ENCODE data around the gene AAMP. TPM values are rescaled to one million over a fixed set of nuclear protein-coding genes. Genes with fewer than 3 reads are reported as not detected.
A peak's percentile ranks its signal among the peaks of the same experiment; 100 is the strongest.

The AAMP gene
- total and polyA plus RNA-seq, 2 experiments from 2014 or later, result 90.8 to 203 TPM

DNA sequence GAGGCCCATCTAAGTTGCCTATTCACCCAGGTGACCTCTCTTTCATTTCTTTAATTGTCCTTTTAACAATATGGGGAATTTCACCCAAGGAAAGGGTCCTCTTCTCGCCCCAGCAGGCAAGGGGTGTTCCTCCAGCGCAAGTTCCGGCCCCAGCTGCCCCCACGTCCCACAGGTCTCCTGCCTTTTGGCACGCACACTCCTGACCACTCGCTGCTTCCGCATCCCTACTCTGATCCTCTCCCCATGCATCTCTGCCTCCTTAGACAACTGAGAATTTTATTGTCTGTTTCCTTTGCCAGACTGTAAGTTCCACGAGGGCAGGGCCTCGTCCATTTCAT, 53.6 kb downstream of the AAMP start:
- no peaks in the 10 kb centered on the region for H3K27me3 ChIP-seq (ENCODE audit: insufficient read depth)
- H2AFZ ChIP-seq, result peak overlapping the region; percentile 100
- H3K27ac ChIP-seq (ENCODE audit: low read depth), result 0 out of 2 replicates have a peak overlapping the region, but pooled peaks have one; percentile 28
- peak overlapping the region; percentile 88 for H3K4me2 ChIP-seq
- H3F3A ChIP-seq (replicated peaks; ENCODE audit: low read depth), result peaks cover 3% of the 10 kb centered on the region; the same call in 1 of the 2 replicates
- Mint-ChIP-seq H3K4me1 (peaks cover 31% of the 10 kb centered on the region), H3K4me3 (peak overlapping the region; percentile 89), H3K27ac (peak overlapping the region; percentile 93; the same call in 1 of the 2 replicates), H3K27me3 (ENCODE audit: insufficient read depth, low read depth, poor library complexity) (peaks cover 13% of the 10 kb centered on the region), H3K9me3 (no peaks in the 10 kb centered on the region), H3K36me3 (ENCODE audit: low read depth) (peaks cover 22% of the 10 kb centered on the region)
- H3K79me2 ChIP-seq (replicated peaks; ENCODE audit: insufficient read depth), result peaks cover 41% of the 10 kb centered on the region
- 0 out of 2 replicates have a peak, but pooled peaks cover 6% of the 10 kb centered on the region for H3K36me3 ChIP-seq (ENCODE audit: insufficient read depth)
- peak overlapping the region; percentile 99 for H3K4me3 ChIP-seq
- peak; percentile 5 for DNase-seq (ENCODE audit: low spot score)
- no peak for ATAC-seq
- H3K4me1 ChIP-seq (ENCODE audit: insufficient read depth), result peaks cover 33% of the 10 kb centered on the region
- TF ChIP-seq STAT1 (IDR thresholded peaks at IDR 0.05; ENCODE audit: unreplicated experiment) (no peak), JUNB (IDR thresholded peaks at IDR 0.05; ENCODE audit: unreplicated experiment) (no peak), POLR2AphosphoS5 (IDR thresholded peaks at IDR 0.05; ENCODE audit: low read depth) (no peak), CREB1 (CRISPR knock-in tag; IDR thresholded peaks at IDR 0.05; ENCODE audit: low read depth) (no peak)
- TF ChIP-seq, protein P1, sequence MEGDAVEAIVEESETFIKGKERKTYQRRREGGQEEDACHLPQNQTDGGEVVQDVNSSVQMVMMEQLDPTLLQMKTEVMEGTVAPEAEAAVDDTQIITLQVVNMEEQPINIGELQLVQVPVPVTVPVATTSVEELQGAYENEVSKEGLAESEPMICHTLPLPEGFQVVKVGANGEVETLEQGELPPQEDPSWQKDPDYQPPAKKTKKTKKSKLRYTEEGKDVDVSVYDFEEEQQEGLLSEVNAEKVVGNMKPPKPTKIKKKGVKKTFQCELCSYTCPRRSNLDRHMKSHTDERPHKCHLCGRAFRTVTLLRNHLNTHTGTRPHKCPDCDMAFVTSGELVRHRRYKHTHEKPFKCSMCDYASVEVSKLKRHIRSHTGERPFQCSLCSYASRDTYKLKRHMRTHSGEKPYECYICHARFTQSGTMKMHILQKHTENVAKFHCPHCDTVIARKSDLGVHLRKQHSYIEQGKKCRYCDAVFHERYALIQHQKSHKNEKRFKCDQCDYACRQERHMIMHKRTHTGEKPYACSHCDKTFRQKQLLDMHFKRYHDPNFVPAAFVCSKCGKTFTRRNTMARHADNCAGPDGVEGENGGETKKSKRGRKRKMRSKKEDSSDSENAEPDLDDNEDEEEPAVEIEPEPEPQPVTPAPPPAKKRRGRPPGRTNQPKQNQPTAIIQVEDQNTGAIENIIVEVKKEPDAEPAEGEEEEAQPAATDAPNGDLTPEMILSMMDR (conservative IDR thresholded peaks at IDR 0.05; ENCODE audit: low read depth in 2 of 2), result no peak
- TF ChIP-seq, protein P2, sequence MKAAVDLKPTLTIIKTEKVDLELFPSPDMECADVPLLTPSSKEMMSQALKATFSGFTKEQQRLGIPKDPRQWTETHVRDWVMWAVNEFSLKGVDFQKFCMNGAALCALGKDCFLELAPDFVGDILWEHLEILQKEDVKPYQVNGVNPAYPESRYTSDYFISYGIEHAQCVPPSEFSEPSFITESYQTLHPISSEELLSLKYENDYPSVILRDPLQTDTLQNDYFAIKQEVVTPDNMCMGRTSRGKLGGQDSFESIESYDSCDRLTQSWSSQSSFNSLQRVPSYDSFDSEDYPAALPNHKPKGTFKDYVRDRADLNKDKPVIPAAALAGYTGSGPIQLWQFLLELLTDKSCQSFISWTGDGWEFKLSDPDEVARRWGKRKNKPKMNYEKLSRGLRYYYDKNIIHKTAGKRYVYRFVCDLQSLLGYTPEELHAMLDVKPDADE (IDR thresholded peaks at IDR 0.05), result no peak
- H4K20me1 ChIP-seq (replicated peaks; ENCODE audit: insufficient read depth), result peaks cover 28% of the 10 kb centered on the region
- peaks cover 4% of the 10 kb centered on the region; the same call in 1 of the 2 replicates for H3K9me2 ChIP-seq (ENCODE audit: insufficient read depth)

Small RNA genes within 50 kb of the gene (microRNA-seq; reads per million reads assigned to microRNA genes)
- not detected for gene MIR6513

Other genes starting within 250 kb of the AAMP start
- 0.04 TPM in 1 of 2 replicates, not detected in the other for gene RUFY4, start 200.9 kb downstream of the AAMP start, total RNA-seq (2014; rRNA removed; shearing (Covaris generic))
- 0.27 and 0.89 TPM in 2 replicates for gene RUFY4, start 200.9 kb downstream of the AAMP start, polyA plus RNA-seq (2016; fragmentation: Nextera tagmentation; extraction: Ambion mirVana)
- 0.52 and 0.82 TPM in 2 replicates for gene CXCR2, start 144.1 kb downstream of the AAMP start, total RNA-seq (2014; rRNA removed; shearing (Covaris generic))
- gene CXCR2, start 144.1 kb downstream of the AAMP start, polyA plus RNA-seq (2016; fragmentation: Nextera tagmentation; extraction: Ambion mirVana), result 0.71 and 1.6 TPM in 2 replicates
- not detected in 2 replicates for gene CXCR1, start 103.2 kb downstream of the AAMP start, total RNA-seq (2014; rRNA removed; shearing (Covaris generic))
- gene CXCR1, start 103.2 kb downstream of the AAMP start, polyA plus RNA-seq (2016; fragmentation: Nextera tagmentation; extraction: Ambion mirVana), result not detected in 2 replicates
- gene ARPC2, start 52.9 kb downstream of the AAMP start, total RNA-seq (2014; rRNA removed; shearing (Covaris generic)), result 195 and 217 TPM in 2 replicates
- gene ARPC2, start 52.9 kb downstream of the AAMP start, polyA plus RNA-seq (2016; fragmentation: Nextera tagmentation; extraction: Ambion mirVana), result 242 and 271 TPM in 2 replicates
- 1.6 TPM in 1 of 2 replicates, not detected in the other for gene GPBAR1, start 9.1 kb downstream of the AAMP start, total RNA-seq (2014; rRNA removed; shearing (Covaris generic))
- 0.37 and 0.44 TPM in 2 replicates for gene GPBAR1, start 9.1 kb downstream of the AAMP start, polyA plus RNA-seq (2016; fragmentation: Nextera tagmentation; extraction: Ambion mirVana)
- 28.2 and 36.0 TPM in 2 replicates for gene PNKD, start 382 bp upstream of the AAMP start, total RNA-seq (2014; rRNA removed; shearing (Covaris generic))
- gene PNKD, start 382 bp upstream of the AAMP start, polyA plus RNA-seq (2016; fragmentation: Nextera tagmentation; extraction: Ambion mirVana), result 77.7 and 83.3 TPM in 2 replicates
- 16.5 and 20.8 TPM in 2 replicates for gene TMBIM1, start 22.4 kb upstream of the AAMP start, total RNA-seq (2014; rRNA removed; shearing (Covaris generic))
- gene TMBIM1, start 22.4 kb upstream of the AAMP start, polyA plus RNA-seq (2016; fragmentation: Nextera tagmentation; extraction: Ambion mirVana), result 9.5 and 12.0 TPM in 2 replicates
- not detected in 2 replicates for gene CATIP, start 86.7 kb upstream of the AAMP start, total RNA-seq (2014; rRNA removed; shearing (Covaris generic))
- gene CATIP, start 86.7 kb upstream of the AAMP start, polyA plus RNA-seq (2016; fragmentation: Nextera tagmentation; extraction: Ambion mirVana), result 0.15 and 0.23 TPM in 2 replicates
- gene SLC11A1, start 112.1 kb upstream of the AAMP start, total RNA-seq (2014; rRNA removed; shearing (Covaris generic)), result 0.89 TPM in 1 of 2 replicates, not detected in the other
- 0.16 and 0.31 TPM in 2 replicates for gene SLC11A1, start 112.1 kb upstream of the AAMP start, polyA plus RNA-seq (2016; fragmentation: Nextera tagmentation; extraction: Ambion mirVana)
- gene CTDSP1, start 129.7 kb upstream of the AAMP start, total RNA-seq (2014; rRNA removed; shearing (Covaris generic)), result 14.8 and 21.8 TPM in 2 replicates
- gene CTDSP1, start 129.7 kb upstream of the AAMP start, polyA plus RNA-seq (2016; fragmentation: Nextera tagmentation; extraction: Ambion mirVana), result 6.7 and 6.9 TPM in 2 replicates
- gene VIL1, start 149.0 kb upstream of the AAMP start, total RNA-seq (2014; rRNA removed; shearing (Covaris generic)), result 5.9 and 9.2 TPM in 2 replicates
- 2.3 and 3.5 TPM in 2 replicates for gene VIL1, start 149.0 kb upstream of the AAMP start, polyA plus RNA-seq (2016; fragmentation: Nextera tagmentation; extraction: Ambion mirVana)

Data from GM23338 (cell line).